ENCODE data around the gene KDM3A. TPM values are rescaled to one million over a fixed set of nuclear protein-coding genes. Genes with fewer than 3 reads are reported as not detected.

The KDM3A gene
- total and polyA plus RNA-seq, 10 of the 15 experiments (the other 5 are each of a cell fraction or from before 2014, with no cell fraction given), result 3.8 to 102 (median 11.1) TPM

DNA sequence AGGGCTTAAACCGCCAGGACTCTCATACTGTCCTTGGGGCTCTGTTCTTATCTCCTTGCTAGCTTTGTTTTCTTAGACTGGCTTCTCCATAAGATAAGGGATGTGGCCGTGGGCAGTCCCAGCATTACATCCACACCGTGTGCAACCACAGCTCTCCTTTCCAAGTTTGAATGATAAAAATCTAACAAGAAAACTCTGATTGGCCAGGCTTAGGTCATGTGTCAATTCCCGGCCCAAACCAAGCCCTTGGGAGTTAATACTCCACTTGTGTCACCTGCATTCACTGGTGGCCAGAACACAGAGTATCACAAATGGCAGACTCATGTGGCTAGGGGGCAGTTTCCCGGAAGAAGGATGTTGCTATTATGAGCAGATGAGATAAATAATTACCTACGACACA lies 43.2 kb upstream of the KDM3A start:
- in situ Hi-C loops (cut with MboI), result no loop called here
- ChIA-PET CTCF (interaction anchor here (0.7 kb wide), 1 partner anchor 292 kb away, joined by 3 read pairs; the partner anchor contains the start of gene PTCD3), POLR2A (interaction anchor here (0.9 kb wide), 1 partner anchor 16 kb away, joined by 3 read pairs; no protein-coding TSS in a partner anchor), RAD21 (ENCODE audit: unreplicated experiment) (interaction anchor here (0.5 kb wide), 1 partner anchor 185 kb away, joined by 3 read pairs; no protein-coding TSS in a partner anchor), SMC1A (ENCODE audit: uncharacterized antibody, unreplicated experiment) (interaction anchor here (1.2 to 1.5 kb wide), 2 partner anchors 26 to 50 kb away, joined by 4 read pairs; no protein-coding TSS in a partner anchor)
- H3K36me3 ChIP-seq (ENCODE audit: control insufficient read depth in 2 of 2, insufficient read depth in 2 of 2, low read length in 1 of 2), result no peaks in the 10 kb centered on the region
- no peaks in the 10 kb centered on the region for H3K9me3 ChIP-seq (replicated peaks; ENCODE audit: control insufficient read depth, insufficient read depth, low read length)
- FAIRE-seq (no peak), DNase-seq (ENCODE audit: low read depth, low spot score) (no peak), ATAC-seq (peak; percentile 62)
- H2AFZ ChIP-seq (ENCODE audit: control insufficient read depth, low read depth, low read length), result no peak overlapping the region
- intact Hi-C loops (cut with micrococcal nuclease; ENCODE audit: unreplicated experiment), result no loop called here
- H4K20me1 ChIP-seq (ENCODE audit: control insufficient read depth, insufficient read depth), result no peaks in the 10 kb centered on the region
- no peaks in the 10 kb centered on the region for H3K27me3 ChIP-seq (replicated peaks in 1 of 2; ENCODE audit: control insufficient read depth in 2 of 2, insufficient read depth in 2 of 2, low read length in 1 of 2)
- H3K9ac ChIP-seq (ENCODE audit: control insufficient read depth, insufficient read depth, low read length), result no peak overlapping the region
- no peaks in the 10 kb centered on the region; the same call in 1 of the 2 replicates for H3K4me1 ChIP-seq (ENCODE audit: control insufficient read depth, insufficient read depth, low read length)
- H3K27ac ChIP-seq (ENCODE audit: control insufficient read depth, insufficient read depth), result no peak overlapping the region
- TF ChIP-seq GABPA (IDR thresholded peaks at IDR 0.05; ENCODE audit: low read depth) (no peak), NFYB (IDR thresholded peaks at IDR 0.05; ENCODE audit: insufficient read depth, low read depth, low read length) (0 out of 2 replicates have a peak, but pooled peaks have one; percentile 31), ZSCAN29 (IDR thresholded peaks at IDR 0.05) (no peak)
- no peaks in the 10 kb centered on the region for H3K79me2 ChIP-seq (ENCODE audit: control insufficient read depth, insufficient read depth, low read length)
- no peak overlapping the region for H3K4me2 ChIP-seq (ENCODE audit: control insufficient read depth, insufficient read depth)
- WGBS (ENCODE audit: insufficient coverage, insufficient replicate concordance, low lambda C conversion rate, missing lambda C conversion rate), result 38% methylated on average over 6 of the region's 6 CpGs
- BruUV-seq (replicated peaks), result no TSS peak
- H3K4me3 ChIP-seq, result no peak overlapping the region

- in situ Hi-C loops (cut with MboI), result no loop called here
- RAD21 ChIA-PET (ENCODE audit: unreplicated experiment), result no interaction called here
- Histone ChIP-seq H3K36me3 (ENCODE audit: control insufficient read depth in 2 of 2, insufficient read depth in 2 of 2, low read length in 1 of 2) (no peaks in the 10 kb centered on the region), H3K9me3 (replicated peaks; ENCODE audit: control insufficient read depth, insufficient read depth, low read length) (no peaks in the 10 kb centered on the region), H3K4me2 (ENCODE audit: control insufficient read depth, insufficient read depth) (no peak overlapping the region), H3K4me3 (no peak overlapping the region), H3K27ac (ENCODE audit: control insufficient read depth, insufficient read depth) (no peak overlapping the region), H3K79me2 (ENCODE audit: control insufficient read depth, insufficient read depth, low read length) (no peaks in the 10 kb centered on the region), H3K27me3 (replicated peaks in 1 of 2; ENCODE audit: control insufficient read depth in 2 of 2, insufficient read depth in 2 of 2, low read length in 1 of 2) (no peaks in the 10 kb centered on the region; a peak in 1 of 4 replicates), H3K9ac (ENCODE audit: control insufficient read depth, insufficient read depth, low read length) (no peak overlapping the region), H3K4me1 (ENCODE audit: control insufficient read depth, insufficient read depth, low read length) (no peaks in the 10 kb centered on the region; the same call in 1 of the 2 replicates), H2AFZ (ENCODE audit: control insufficient read depth, low read depth, low read length) (no peak overlapping the region), H4K20me1 (ENCODE audit: control insufficient read depth, insufficient read depth) (no peaks in the 10 kb centered on the region)
- CTCF ChIA-PET, result interaction anchor here (0.5 to 0.7 kb wide), 2 partner anchors 57 to 293 kb away, joined by 3 read pairs; partner anchors contain the start of gene PTCD3
- 55% methylated on average over 7 of the region's 7 CpGs for WGBS (ENCODE audit: insufficient coverage, insufficient replicate concordance, low lambda C conversion rate, missing lambda C conversion rate)
- FAIRE-seq (no peak), DNase-seq (ENCODE audit: low read depth, low spot score) (no peak), ATAC-seq (peak; percentile 41; the same call in 2 of the 3 replicates)
- intact Hi-C loops (cut with micrococcal nuclease; ENCODE audit: unreplicated experiment), result no loop called here
- POLR2A ChIA-PET, result interaction anchor here (0.9 kb wide), 1 partner anchor 15 kb away, joined by 3 read pairs; no protein-coding TSS in a partner anchor
- TF ChIP-seq SREBF1 (IDR thresholded peaks at IDR 0.05; ENCODE audit: low read length), result no peak
- peak; percentile 70; the same call in 1 of the 2 replicates for TF ChIP-seq NFIC (IDR thresholded peaks at IDR 0.05; ENCODE audit: low read depth, low read length)
- no peak for TF ChIP-seq SUZ12 (IDR thresholded peaks at IDR 0.05; ENCODE audit: unreplicated experiment)
- no peak for TF ChIP-seq ATF3 (IDR thresholded peaks at IDR 0.05; ENCODE audit: borderline replicate concordance, extremely low read depth, low read depth, low read length)
- no peak for TF ChIP-seq EGR1 (IDR thresholded peaks at IDR 0.05; ENCODE audit: borderline replicate concordance in 1 of 2, low read depth in 2 of 2, low read length in 2 of 2)
- TF ChIP-seq STAT1 (conservative IDR thresholded peaks at IDR 0.05), result no peak
- no peak for TF ChIP-seq BHLHE40 (IDR thresholded peaks at IDR 0.05; ENCODE audit: borderline replicate concordance in 1 of 2, low read depth in 2 of 2, low read length in 1 of 2)
- TF ChIP-seq RUNX3 (IDR thresholded peaks at IDR 0.05; ENCODE audit: low read length), result peak; percentile 76; the same call in 1 of the 2 replicates
- no peak for TF ChIP-seq YY1 (IDR thresholded peaks at IDR 0.05; ENCODE audit: low read depth, low read length)
- TF ChIP-seq JUNB (IDR thresholded peaks at IDR 0.05), result peak; percentile 72
- no peak for TF ChIP-seq TAF1 (IDR thresholded peaks at IDR 0.05; ENCODE audit: borderline replicate concordance, low read depth, low read length)
- SMC1A ChIA-PET (ENCODE audit: uncharacterized antibody, unreplicated experiment), result no interaction called here
- BruUV-seq (replicated peaks), result no TSS peak
Observed at GRCh38 chr2:86398500-86399474, 42.4 kb upstream of the KDM3A start.
